ENCODE data around the gene AGPAT3. TPM values are rescaled to one million over a fixed set of nuclear protein-coding genes. Genes with fewer than 3 reads are reported as not detected.
A peak's percentile ranks its signal among the peaks of the same experiment; 100 is the strongest.

The AGPAT3 gene
- total and polyA plus RNA-seq, 10 of the 15 experiments (the other 5 are each of a cell fraction or from before 2014, with no cell fraction given): 1.2 to 110 (median 30.8) TPM

DNA sequence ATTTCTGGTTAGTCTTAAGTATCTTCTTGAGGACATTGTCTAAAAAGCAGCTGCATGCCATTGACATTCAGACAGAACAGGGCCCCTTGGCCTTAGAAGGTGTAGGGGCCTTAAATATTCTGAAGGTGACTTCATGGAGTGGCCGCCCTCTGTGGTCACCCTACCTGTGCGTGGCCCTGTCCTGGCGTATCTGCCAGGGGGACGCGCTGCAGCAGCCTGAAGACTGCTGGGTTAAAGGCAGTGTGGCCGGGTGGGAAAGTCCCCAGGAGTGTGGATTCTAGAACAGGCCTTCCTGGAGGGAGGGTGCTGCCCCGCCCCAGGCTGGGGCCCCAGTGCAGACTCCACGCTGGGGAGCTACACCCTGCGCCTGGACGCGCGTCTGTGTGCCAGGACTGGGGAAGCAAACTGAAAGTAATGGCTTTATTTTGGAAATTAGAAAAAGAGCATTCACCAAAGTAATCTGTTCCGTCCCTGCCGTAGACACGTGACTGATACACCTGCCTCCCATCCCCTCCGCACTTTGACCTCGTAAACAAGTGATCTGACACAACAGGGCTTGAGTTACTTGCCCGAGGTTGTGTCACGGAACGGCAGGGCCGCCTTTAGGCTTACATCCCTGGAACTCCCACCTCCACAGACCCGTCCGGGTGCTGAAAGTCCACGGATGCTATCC, 1.8 kb downstream of the AGPAT3 start (continued):
- TF ChIP-seq, protein P1, sequence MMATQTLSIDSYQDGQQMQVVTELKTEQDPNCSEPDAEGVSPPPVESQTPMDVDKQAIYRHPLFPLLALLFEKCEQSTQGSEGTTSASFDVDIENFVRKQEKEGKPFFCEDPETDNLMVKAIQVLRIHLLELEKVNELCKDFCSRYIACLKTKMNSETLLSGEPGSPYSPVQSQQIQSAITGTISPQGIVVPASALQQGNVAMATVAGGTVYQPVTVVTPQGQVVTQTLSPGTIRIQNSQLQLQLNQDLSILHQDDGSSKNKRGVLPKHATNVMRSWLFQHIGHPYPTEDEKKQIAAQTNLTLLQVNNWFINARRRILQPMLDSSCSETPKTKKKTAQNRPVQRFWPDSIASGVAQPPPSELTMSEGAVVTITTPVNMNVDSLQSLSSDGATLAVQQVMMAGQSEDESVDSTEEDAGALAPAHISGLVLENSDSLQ (IDR thresholded peaks at IDR 0.05): no peak
- TF ChIP-seq, protein P2, sequence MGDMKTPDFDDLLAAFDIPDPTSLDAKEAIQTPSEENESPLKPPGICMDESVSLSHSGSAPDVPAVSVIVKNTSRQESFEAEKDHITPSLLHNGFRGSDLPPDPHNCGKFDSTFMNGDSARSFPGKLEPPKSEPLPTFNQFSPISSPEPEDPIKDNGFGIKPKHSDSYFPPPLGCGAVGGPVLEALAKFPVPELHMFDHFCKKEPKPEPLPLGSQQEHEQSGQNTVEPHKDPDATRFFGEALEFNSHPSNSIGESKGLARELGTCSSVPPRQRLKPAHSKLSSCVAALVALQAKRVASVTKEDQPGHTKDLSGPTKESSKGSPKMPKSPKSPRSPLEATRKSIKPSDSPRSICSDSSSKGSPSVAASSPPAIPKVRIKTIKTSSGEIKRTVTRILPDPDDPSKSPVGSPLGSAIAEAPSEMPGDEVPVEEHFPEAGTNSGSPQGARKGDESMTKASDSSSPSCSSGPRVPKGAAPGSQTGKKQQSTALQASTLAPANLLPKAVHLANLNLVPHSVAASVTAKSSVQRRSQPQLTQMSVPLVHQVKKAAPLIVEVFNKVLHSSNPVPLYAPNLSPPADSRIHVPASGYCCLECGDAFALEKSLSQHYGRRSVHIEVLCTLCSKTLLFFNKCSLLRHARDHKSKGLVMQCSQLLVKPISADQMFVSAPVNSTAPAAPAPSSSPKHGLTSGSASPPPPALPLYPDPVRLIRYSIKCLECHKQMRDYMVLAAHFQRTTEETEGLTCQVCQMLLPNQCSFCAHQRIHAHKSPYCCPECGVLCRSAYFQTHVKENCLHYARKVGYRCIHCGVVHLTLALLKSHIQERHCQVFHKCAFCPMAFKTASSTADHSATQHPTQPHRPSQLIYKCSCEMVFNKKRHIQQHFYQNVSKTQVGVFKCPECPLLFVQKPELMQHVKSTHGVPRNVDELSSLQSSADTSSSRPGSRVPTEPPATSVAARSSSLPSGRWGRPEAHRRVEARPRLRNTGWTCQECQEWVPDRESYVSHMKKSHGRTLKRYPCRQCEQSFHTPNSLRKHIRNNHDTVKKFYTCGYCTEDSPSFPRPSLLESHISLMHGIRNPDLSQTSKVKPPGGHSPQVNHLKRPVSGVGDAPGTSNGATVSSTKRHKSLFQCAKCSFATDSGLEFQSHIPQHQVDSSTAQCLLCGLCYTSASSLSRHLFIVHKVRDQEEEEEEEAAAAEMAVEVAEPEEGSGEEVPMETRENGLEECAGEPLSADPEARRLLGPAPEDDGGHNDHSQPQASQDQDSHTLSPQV (IDR thresholded peaks at IDR 0.05): no peak
- no peak for TF ChIP-seq BMI1 (IDR thresholded peaks at IDR 0.05; ENCODE audit: borderline replicate concordance)
- TF ChIP-seq RFX5 (IDR thresholded peaks at IDR 0.05; ENCODE audit: low read depth, low read length): no peak
- no peak for TF ChIP-seq CREM (IDR thresholded peaks at IDR 0.05; ENCODE audit: low read depth)
- TF ChIP-seq CEBPZ (IDR thresholded peaks at IDR 0.05; ENCODE audit: low read depth, low read length): no peak
- TF ChIP-seq PRDM15 (CRISPR knock-in tag; IDR thresholded peaks at IDR 0.05): no peak
- TF ChIP-seq MTA2 (IDR thresholded peaks at IDR 0.05; ENCODE audit: low read depth): no peak
- TF ChIP-seq USF1 (IDR thresholded peaks at IDR 0.05; ENCODE audit: borderline replicate concordance, extremely low read length, insufficient read depth, low read depth, low read length): peak; percentile 25
- no peak; a peak in 1 of 4 replicates for TF ChIP-seq IKZF2 (IDR thresholded peaks at IDR 0.05)
- no peak for TF ChIP-seq SMARCA5 (IDR thresholded peaks at IDR 0.05)
- no peak for TF ChIP-seq ZNF217 (IDR thresholded peaks at IDR 0.05)
